Stomach (tissue), 4 donors: Measurements from ENCODE around the gene DENND1B.

Experiments
- CTCF ChIP-seq, 7 experiments: fragments of 450-650 bp in 4 of 7; fragments of 200-600 bp in 3 of 7; sonication (generic) in 3 of 7; IDR thresholded peaks; one replicate each; pipeline ENCODE4 v1.5.1; 2016 to 2019; ENCODE audit warnings: antibody characterized with exemption in 7 of 7, control low read depth in 2 of 7, mild to moderate bottlenecking in 1 of 7
- POLR2A ChIP-seq, 4 donors: fragments of 450-650 bp; IDR thresholded peaks; one replicate each; pipeline ENCODE4 v1.6.1; 2016; ENCODE audit warnings: antibody characterized with exemption in 4 of 4, control low read depth in 2 of 4, mild to moderate bottlenecking in 1 of 4, moderate library complexity in 1 of 4

DNA sequence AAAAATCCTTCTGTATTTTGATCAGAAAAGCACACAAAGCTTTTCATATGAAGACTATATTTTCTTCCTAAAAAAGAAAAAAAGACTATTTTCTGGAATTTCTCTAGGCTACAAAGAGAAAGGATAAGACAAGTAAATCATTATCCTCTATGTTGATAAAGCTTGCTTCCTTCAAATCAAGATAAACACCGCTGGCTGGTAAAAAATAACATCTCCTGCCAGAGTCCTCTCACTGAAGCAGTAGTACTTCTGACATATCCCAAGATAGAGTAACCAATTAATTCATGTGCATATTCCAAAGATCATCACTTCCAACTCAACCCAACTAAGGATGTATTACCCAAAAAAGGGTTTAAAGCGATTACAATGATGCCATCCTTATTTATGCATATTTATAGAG lies 34.3 kb downstream of the DENND1B start:
- no peak for TF ChIP-seq CTCF (IDR thresholded peaks at IDR 0.05)
- no peak for TF ChIP-seq POLR2A (IDR thresholded peaks at IDR 0.05)
